A673 (cell line): Measurements from ENCODE around the gene ALDH8A1.

ENCODE experiments used
- EZH2 ChIP-seq: fragments of 200-600 bp; sonication (generic); IDR thresholded peaks from 2 replicates; pipeline ENCODE4 v1.6.1; 2017; ENCODE audit warnings: borderline replicate concordance, low read depth, mild to moderate bottlenecking, mixed read lengths, antibody characterized with exemption, low read length; ENCODE audit not compliant: poor library complexity, severe bottlenecking
- TF ChIP-seq, protein P1 (sequence below): fragments of 300-800, 200-600 bp; sonication (generic); conservative IDR thresholded peaks from 2 replicates; pipeline ENCODE4 v1.5.1; 2017; ENCODE audit warnings: low read depth, mild to moderate bottlenecking, antibody characterized with exemption, low read length, moderate library complexity, mixed read lengths

DNA sequence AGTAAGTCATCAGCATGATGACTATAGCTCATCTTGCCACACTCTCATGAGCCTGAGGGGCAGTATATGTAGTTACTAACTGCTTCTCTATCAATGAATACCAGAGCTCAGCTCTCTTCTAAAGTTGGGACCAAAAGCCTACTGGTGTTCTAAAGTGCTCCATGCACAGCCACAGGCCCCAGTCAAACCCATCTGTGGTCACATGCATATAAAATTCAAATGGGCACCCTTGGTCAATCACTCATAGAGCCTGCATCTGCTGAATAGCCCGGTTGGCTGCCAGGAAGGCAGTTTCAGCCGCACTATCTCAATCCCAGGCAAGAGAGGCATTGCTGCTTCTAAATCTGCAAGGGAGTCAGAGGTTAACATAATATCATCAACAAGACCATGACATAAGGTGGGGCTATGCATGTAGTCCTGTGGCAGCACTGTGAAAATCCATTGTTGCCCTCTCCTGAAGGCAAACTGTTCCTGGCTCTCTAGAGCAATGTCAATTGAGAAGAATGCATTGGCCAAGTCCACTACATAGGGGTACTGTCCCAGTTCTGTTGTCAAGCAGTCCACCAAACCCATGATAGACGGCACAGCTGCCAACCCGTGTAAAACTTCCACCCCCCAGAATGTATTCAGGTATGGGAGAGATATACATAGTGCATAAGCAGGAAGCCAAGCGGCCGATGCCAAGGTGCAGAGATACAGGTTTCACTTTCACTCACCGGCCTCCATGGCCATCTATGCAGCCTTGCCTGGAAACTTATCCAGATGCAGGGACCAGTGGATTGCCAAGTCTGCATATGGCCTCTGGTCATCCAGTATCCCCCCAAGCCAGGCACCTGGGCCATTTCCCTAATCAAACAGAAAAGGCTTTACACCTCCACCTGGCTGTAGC lies 76.2 kb downstream of the ALDH8A1 start:
- TF ChIP-seq, protein P1, sequence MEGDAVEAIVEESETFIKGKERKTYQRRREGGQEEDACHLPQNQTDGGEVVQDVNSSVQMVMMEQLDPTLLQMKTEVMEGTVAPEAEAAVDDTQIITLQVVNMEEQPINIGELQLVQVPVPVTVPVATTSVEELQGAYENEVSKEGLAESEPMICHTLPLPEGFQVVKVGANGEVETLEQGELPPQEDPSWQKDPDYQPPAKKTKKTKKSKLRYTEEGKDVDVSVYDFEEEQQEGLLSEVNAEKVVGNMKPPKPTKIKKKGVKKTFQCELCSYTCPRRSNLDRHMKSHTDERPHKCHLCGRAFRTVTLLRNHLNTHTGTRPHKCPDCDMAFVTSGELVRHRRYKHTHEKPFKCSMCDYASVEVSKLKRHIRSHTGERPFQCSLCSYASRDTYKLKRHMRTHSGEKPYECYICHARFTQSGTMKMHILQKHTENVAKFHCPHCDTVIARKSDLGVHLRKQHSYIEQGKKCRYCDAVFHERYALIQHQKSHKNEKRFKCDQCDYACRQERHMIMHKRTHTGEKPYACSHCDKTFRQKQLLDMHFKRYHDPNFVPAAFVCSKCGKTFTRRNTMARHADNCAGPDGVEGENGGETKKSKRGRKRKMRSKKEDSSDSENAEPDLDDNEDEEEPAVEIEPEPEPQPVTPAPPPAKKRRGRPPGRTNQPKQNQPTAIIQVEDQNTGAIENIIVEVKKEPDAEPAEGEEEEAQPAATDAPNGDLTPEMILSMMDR: no peak
- TF ChIP-seq EZH2: no peak
